Liver (tissue), 9 donors: ENCODE results near the gene SURF2. TPM values are rescaled to one million over a fixed set of nuclear protein-coding genes. Genes with fewer than 3 reads are reported as not detected.
A peak's percentile ranks its signal among the peaks of the same experiment; 100 is the strongest.
"Not testable (repeated sequence)": the region's sequence is repeated elsewhere in the genome, so short reads cannot be mapped to it uniquely, and the experiment has no call there.

Experiments
- DNase-seq: peaks from one replicate; pipeline ENCODE4 v3.0.0-alpha.2; 2017; ENCODE audit warnings: low spot score
- H3K27ac ChIP-seq, 2 donors: one replicate each; pipeline ENCODE4 v1.7.0; 2013; ENCODE audit warnings: inconsistent platforms in 2 of 2, low read length in 2 of 2, control low read depth in 1 of 2, low read depth in 1 of 2, mild to moderate bottlenecking in 1 of 2
- H3K27me3 ChIP-seq, 4 donors: one replicate each; pipeline versions ENCODE4 v1.6.1 to v1.7.0; 2013; ENCODE audit warnings: low read length in 3 of 4, inconsistent platforms in 1 of 4, mild to moderate bottlenecking in 1 of 4, moderate library complexity in 1 of 4; ENCODE audit not compliant: control insufficient read depth in 4 of 4, insufficient read depth in 4 of 4
- H3K36me3 ChIP-seq, 4 donors: one replicate each; pipeline versions ENCODE4 v1.6.1 to v1.7.0; 2013; ENCODE audit warnings: low read length in 3 of 4, mild to moderate bottlenecking in 3 of 4, low read depth in 1 of 4, moderate library complexity in 1 of 4; ENCODE audit not compliant: control insufficient read depth in 4 of 4, insufficient read depth in 3 of 4
- H3K4me1 ChIP-seq, 4 donors: one replicate each; pipeline versions ENCODE4 v1.6.1 to v1.7.0; 2013; ENCODE audit warnings: low read length in 3 of 4, mild to moderate bottlenecking in 3 of 4, moderate library complexity in 1 of 4; ENCODE audit not compliant: control insufficient read depth in 4 of 4, insufficient read depth in 4 of 4
- H3K4me3 ChIP-seq, 3 donors: one replicate each; pipeline versions ENCODE4 v1.6.1 to v1.7.0; 2013; ENCODE audit warnings: low read length in 3 of 3, control low read depth in 1 of 3, low read depth in 1 of 3, mild to moderate bottlenecking in 1 of 3
- H3K9ac ChIP-seq, 2 donors: one replicate each; pipeline ENCODE4 v1.7.0; 2013; ENCODE audit warnings: low read length in 2 of 2, mild to moderate bottlenecking in 2 of 2, moderate library complexity in 2 of 2, control low read depth in 1 of 2, low read depth in 1 of 2
- H3K9me3 ChIP-seq, 4 donors: one replicate each; pipeline versions ENCODE4 v1.6.1 to v1.7.0; 2013; ENCODE audit warnings: low read length in 3 of 4; ENCODE audit not compliant: control insufficient read depth in 4 of 4
- FOXA1 ChIP-seq: IDR thresholded peaks from 2 replicates; pipeline ENCODE4 v1.6.1; 2016; ENCODE audit warnings: antibody characterized with exemption
- FOXA2 ChIP-seq: IDR thresholded peaks from 2 replicates; pipeline ENCODE4 v1.6.1; 2016; ENCODE audit warnings: antibody characterized with exemption
- HNF4A ChIP-seq, 2 donors: conservative IDR thresholded peaks; 2 replicates each; pipeline ENCODE4 v1.6.1; 2016; ENCODE audit warnings: antibody characterized with exemption in 2 of 2, mild to moderate bottlenecking in 2 of 2
- RAD21 ChIP-seq, 2 donors: IDR thresholded peaks; 2 replicates each; pipeline ENCODE4 v1.6.1; 2016; ENCODE audit warnings: antibody characterized with exemption in 2 of 2, mild to moderate bottlenecking in 2 of 2
- RXRA ChIP-seq, 2 donors: IDR thresholded peaks; 2 replicates each; pipeline ENCODE4 v1.6.1; 2017 to 2018; ENCODE audit warnings: antibody characterized with exemption in 2 of 2, mild to moderate bottlenecking in 1 of 2
- SP1 ChIP-seq: IDR thresholded peaks from 2 replicates; pipeline ENCODE4 v1.6.1; 2018; ENCODE audit warnings: antibody characterized with exemption, mild to moderate bottlenecking
- TAF1 ChIP-seq: conservative IDR thresholded peaks from 2 replicates; pipeline ENCODE4 v1.6.1; 2016; ENCODE audit warnings: antibody characterized with exemption, mild to moderate bottlenecking
- WGBS: extraction: QIAGEN DNeasy Blood & Tissue Kit; methylation state at CpG from one replicate; pipeline ENCODE4 v1.1.7; 2013; 5-methylcytosine and 5-hydroxymethylcytosine counted together
- polyA plus RNA-seq, 2 donors: library from polyadenylated mRNA; stranded (reverse) in 1 of 2; unstranded in 1 of 2; fragments of 200-250 nt in 1 of 2; fragments of >200 nt in 1 of 2; fragmentation: Nextera tagmentation in 1 of 2; extraction: Ambion mirVana in 1 of 2; gene quantifications; one replicate each; pipeline versions ENCODE4 v1.2.1 to v1.2.3, GENCODE V29; 2013 to 2015
- total RNA-seq, 2 donors: library from RNA; depleted of rRNA; stranded (reverse); fragments of >200 nt; gene quantifications; one replicate each; pipeline ENCODE4 v1.2.3, GENCODE V29; 2014
- TF ChIP-seq, protein P1 (sequence below): fragments of 150-350 bp; IDR thresholded peaks from 2 replicates; pipeline ENCODE4 v1.5.1; 2017; ENCODE audit warnings: improper control_type of control experiment, low read depth, low read length; ENCODE audit not compliant: missing input control
- TF ChIP-seq, protein P2 (sequence below): IDR thresholded peaks from 2 replicates; pipeline ENCODE4 v1.6.1; 2016; ENCODE audit warnings: antibody characterized with exemption
- TF ChIP-seq, protein P3 (sequence below): IDR thresholded peaks from 2 replicates; pipeline ENCODE4 v1.6.1; 2016; ENCODE audit warnings: antibody characterized with exemption, mild to moderate bottlenecking
- TF ChIP-seq, protein P4 (sequence below): IDR thresholded peaks from 2 replicates; pipeline ENCODE4 v1.6.1; 2016; ENCODE audit warnings: antibody characterized with exemption
- donor health status: healthy.
- donor health status: healthy.
- donor health status: healthy.
- donor health status: healthy.
- donor health status: healthy.

The SURF2 gene
- total and polyA plus RNA-seq, 4 donors, result 6.0 to 15.8 (median 13.7) TPM

DNA sequence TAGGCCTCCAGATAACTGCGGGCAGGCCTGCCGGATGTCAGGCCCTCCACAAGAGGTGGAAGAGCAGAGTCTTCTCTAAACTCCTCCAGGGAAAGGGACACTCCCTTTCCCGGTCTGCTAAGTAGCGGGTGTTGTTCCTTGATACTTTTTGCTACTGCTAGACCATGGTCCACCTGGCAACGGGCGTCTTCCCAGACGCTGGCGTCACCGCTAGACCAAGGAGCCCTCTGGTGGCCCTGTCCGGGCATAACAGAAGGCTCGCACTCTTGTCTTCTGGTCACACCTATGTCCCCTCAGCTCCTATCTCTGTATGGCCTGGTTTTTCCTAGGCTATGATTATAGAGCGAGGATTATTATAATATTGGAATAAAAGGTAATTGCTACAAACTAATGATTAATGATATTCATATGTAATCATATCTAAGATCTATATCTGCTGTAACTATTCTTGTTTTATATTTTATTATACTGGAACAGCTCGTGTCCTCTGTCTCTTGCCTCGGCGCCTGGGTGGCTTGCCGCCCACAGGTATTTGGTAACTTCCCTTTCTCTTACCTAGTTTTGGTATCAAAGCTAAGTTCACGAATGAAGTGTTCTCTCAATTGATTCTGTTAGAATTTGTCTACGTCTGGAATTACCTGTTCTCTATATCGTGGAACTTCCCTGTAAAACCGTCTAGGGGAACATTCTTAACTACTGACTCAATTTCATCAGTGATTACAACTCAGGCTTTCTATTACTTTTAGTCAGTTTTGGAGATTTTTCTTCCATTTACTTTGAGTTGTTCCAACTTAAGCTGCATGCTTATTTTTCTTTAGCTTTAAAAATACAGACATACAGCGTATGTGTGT lies 26.8 kb upstream of the SURF2 start:
- H3K36me3 ChIP-seq, result peaks cover 20 to 39% (median 29%) of the 10 kb centered on the region in 4 donors
- TF ChIP-seq HNF4A (conservative IDR thresholded peaks at IDR 0.05), result peak in 1 of 2 donors; percentile 20
- TF ChIP-seq, protein P1, sequence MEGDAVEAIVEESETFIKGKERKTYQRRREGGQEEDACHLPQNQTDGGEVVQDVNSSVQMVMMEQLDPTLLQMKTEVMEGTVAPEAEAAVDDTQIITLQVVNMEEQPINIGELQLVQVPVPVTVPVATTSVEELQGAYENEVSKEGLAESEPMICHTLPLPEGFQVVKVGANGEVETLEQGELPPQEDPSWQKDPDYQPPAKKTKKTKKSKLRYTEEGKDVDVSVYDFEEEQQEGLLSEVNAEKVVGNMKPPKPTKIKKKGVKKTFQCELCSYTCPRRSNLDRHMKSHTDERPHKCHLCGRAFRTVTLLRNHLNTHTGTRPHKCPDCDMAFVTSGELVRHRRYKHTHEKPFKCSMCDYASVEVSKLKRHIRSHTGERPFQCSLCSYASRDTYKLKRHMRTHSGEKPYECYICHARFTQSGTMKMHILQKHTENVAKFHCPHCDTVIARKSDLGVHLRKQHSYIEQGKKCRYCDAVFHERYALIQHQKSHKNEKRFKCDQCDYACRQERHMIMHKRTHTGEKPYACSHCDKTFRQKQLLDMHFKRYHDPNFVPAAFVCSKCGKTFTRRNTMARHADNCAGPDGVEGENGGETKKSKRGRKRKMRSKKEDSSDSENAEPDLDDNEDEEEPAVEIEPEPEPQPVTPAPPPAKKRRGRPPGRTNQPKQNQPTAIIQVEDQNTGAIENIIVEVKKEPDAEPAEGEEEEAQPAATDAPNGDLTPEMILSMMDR, result peak; percentile 40
- peak; percentile 62 to 73 for TF ChIP-seq RAD21 (IDR thresholded peaks at IDR 0.05)
- WGBS, result 57% methylated on average over 21 of the region's 21 CpGs
- H3K9me3 ChIP-seq, DNase-seq, H3K4me3 ChIP-seq, H3K27me3 ChIP-seq, H3K9ac ChIP-seq, H3K27ac ChIP-seq: not testable (repeated sequence)
- peaks cover 0 to 10% (median 3%) of the 10 kb centered on the region in 4 donors for H3K4me1 ChIP-seq

DNA sequence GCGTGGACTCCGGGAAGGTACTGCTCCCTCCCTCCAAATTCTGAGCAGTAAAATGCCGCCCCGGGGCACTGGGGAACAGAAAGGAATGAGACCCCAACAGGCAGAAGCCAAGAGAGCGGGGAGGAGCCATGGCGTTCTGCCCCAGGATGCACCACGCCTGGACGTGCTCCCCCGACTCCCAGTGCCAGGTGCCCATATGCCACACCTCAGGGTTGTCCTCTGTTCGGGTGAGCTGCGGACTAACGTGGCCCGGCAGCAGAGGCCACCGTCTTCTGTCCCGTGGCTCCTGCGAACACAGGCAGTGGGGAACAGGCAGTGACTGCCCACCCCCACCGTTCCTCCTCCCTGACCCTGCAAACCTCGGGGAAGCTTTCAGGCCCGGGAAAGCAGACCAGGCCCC lies 25.1 kb upstream of the SURF2 start:
- DNase-seq, result no peak

More for the DNA sequence above, 25.1 kb upstream of the SURF2 start:
- Histone ChIP-seq H3K9ac (no peak overlapping the region), H3K27ac (no peak overlapping the region), H3K4me3 (no peak overlapping the region), H3K36me3 (peaks cover 20 to 39% (median 29%) of the 10 kb centered on the region in 4 donors), H3K27me3 (no peaks in the 10 kb centered on the region), H3K4me1 (peaks cover 0 to 21% (median 9%) of the 10 kb centered on the region in 4 donors), H3K9me3 (no peaks in the 10 kb centered on the region)
- TF ChIP-seq HNF4A (conservative IDR thresholded peaks at IDR 0.05), result no peak
- no peak for TF ChIP-seq RXRA (IDR thresholded peaks at IDR 0.05)
- no peak for TF ChIP-seq FOXA2
- no peak for TF ChIP-seq SP1
- no peak for TF ChIP-seq TAF1
- TF ChIP-seq, protein P2, sequence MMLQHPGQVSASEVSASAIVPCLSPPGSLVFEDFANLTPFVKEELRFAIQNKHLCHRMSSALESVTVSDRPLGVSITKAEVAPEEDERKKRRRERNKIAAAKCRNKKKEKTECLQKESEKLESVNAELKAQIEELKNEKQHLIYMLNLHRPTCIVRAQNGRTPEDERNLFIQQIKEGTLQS, result no peak
- TF ChIP-seq FOXA1, result no peak
- TF ChIP-seq, protein P3, sequence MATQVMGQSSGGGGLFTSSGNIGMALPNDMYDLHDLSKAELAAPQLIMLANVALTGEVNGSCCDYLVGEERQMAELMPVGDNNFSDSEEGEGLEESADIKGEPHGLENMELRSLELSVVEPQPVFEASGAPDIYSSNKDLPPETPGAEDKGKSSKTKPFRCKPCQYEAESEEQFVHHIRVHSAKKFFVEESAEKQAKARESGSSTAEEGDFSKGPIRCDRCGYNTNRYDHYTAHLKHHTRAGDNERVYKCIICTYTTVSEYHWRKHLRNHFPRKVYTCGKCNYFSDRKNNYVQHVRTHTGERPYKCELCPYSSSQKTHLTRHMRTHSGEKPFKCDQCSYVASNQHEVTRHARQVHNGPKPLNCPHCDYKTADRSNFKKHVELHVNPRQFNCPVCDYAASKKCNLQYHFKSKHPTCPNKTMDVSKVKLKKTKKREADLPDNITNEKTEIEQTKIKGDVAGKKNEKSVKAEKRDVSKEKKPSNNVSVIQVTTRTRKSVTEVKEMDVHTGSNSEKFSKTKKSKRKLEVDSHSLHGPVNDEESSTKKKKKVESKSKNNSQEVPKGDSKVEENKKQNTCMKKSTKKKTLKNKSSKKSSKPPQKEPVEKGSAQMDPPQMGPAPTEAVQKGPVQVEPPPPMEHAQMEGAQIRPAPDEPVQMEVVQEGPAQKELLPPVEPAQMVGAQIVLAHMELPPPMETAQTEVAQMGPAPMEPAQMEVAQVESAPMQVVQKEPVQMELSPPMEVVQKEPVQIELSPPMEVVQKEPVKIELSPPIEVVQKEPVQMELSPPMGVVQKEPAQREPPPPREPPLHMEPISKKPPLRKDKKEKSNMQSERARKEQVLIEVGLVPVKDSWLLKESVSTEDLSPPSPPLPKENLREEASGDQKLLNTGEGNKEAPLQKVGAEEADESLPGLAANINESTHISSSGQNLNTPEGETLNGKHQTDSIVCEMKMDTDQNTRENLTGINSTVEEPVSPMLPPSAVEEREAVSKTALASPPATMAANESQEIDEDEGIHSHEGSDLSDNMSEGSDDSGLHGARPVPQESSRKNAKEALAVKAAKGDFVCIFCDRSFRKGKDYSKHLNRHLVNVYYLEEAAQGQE, result no peak
- no peak for TF ChIP-seq RAD21 (IDR thresholded peaks at IDR 0.05)
- TF ChIP-seq, protein P4, sequence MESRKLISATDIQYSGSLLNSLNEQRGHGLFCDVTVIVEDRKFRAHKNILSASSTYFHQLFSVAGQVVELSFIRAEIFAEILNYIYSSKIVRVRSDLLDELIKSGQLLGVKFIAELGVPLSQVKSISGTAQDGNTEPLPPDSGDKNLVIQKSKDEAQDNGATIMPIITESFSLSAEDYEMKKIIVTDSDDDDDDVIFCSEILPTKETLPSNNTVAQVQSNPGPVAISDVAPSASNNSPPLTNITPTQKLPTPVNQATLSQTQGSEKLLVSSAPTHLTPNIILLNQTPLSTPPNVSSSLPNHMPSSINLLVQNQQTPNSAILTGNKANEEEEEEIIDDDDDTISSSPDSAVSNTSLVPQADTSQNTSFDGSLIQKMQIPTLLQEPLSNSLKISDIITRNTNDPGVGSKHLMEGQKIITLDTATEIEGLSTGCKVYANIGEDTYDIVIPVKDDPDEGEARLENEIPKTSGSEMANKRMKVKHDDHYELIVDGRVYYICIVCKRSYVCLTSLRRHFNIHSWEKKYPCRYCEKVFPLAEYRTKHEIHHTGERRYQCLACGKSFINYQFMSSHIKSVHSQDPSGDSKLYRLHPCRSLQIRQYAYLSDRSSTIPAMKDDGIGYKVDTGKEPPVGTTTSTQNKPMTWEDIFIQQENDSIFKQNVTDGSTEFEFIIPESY, result no peak
- WGBS, result 89% methylated on average over 19 of the region's 19 CpGs
